ENCODE measurements around the gene IFNLR1. TPM values are rescaled to one million over a fixed set of nuclear protein-coding genes. Genes with fewer than 3 reads are reported as not detected.

Gene IFNLR1
- total and polyA plus RNA-seq, 9 of the 15 experiments (the other 6 are each of a cell fraction or from before 2014, with no cell fraction given): not detected

GRCh38 chr1:24228311-24228710, 41.2 kb upstream of the IFNLR1 start:
- no peak for TF ChIP-seq PHTF2 (CRISPR knock-in tag; IDR thresholded peaks at IDR 0.05)
- peak; percentile 66 for TF ChIP-seq CBX8 (IDR thresholded peaks at IDR 0.05; ENCODE audit: borderline replicate concordance, extremely low read depth, low read depth, low read length, poor library complexity, severe bottlenecking)
- TF ChIP-seq ZNF311 (CRISPR knock-in tag; IDR thresholded peaks at IDR 0.05): no peak
- H3K4me2 ChIP-seq (ENCODE audit: insufficient read depth, low read length): no peak overlapping the region
- H3K4me3 ChIP-seq: no peak overlapping the region
- H3K79me2 ChIP-seq (ENCODE audit: control insufficient read depth, insufficient read depth, low read length): no peaks in the 10 kb centered on the region
- H4K20me1 ChIP-seq (replicated peaks; ENCODE audit: control insufficient read depth, insufficient read depth, low read length): peaks cover 4% of the 10 kb centered on the region; the same call in 1 of the 2 replicates
- intact Hi-C loops (cut with micrococcal nuclease): no loop called here
- no peaks in the 10 kb centered on the region for H3K9me1 ChIP-seq (ENCODE audit: control insufficient read depth, insufficient read depth, low read length)
- no peak overlapping the region for H3K27ac ChIP-seq (ENCODE audit: extremely low read depth, low read depth, low read length)
- no peak overlapping the region for H3K9ac ChIP-seq (ENCODE audit: insufficient read depth in 1 of 2, low read depth in 2 of 2, low read length in 2 of 2)
- ChIA-PET POLR2A (interaction anchor here (0.7 to 1.0 kb wide), 2 partner anchors 11 to 84 kb away, joined by 3 to 4 read pairs; no protein-coding TSS in a partner anchor), CTCF (ENCODE audit: low intra/inter-chr PET ratio) (no interaction called here)
- FAIRE-seq: no peak
- DNase-seq (ENCODE audit: extremely low read depth in 1 of 4, low spot score in 3 of 4): no peak
- ATAC-seq: no peak
- BruUV-seq (replicated peaks): no TSS peak
- no peaks in the 10 kb centered on the region for H3K9me3 ChIP-seq (replicated peaks; ENCODE audit: control insufficient read depth, insufficient read depth, low read depth, low read length)
- no peaks in the 10 kb centered on the region for H3K4me1 ChIP-seq (replicated peaks in 1 of 2; ENCODE audit: control insufficient read depth in 2 of 2, insufficient read depth in 2 of 2, low read length in 2 of 2)
- H2AFZ ChIP-seq (ENCODE audit: low read depth, low read length): no peak overlapping the region
- 0% methylated on average over 4 of the region's 4 CpGs for WGBS (ENCODE audit: insufficient coverage, low coverage, missing lambda C conversion rate)
- in situ Hi-C loops (cut with MboI): no loop called here
- no peaks in the 10 kb centered on the region for H3K36me3 ChIP-seq (ENCODE audit: control insufficient read depth, insufficient read depth, low read length)
- peaks cover 45 to 51% of the 10 kb centered on the region in 2 experiments for H3K27me3 ChIP-seq (ENCODE audit: control insufficient read depth in 2 of 2, insufficient read depth in 2 of 2, low read length in 2 of 2)

- Histone ChIP-seq H3K36me3 (ENCODE audit: control insufficient read depth, insufficient read depth, low read length) (no peaks in the 10 kb centered on the region), H3K4me3 (no peak overlapping the region), H3K4me1 (replicated peaks in 1 of 2; ENCODE audit: control insufficient read depth in 2 of 2, insufficient read depth in 2 of 2, low read length in 2 of 2) (no peaks in the 10 kb centered on the region), H3K4me2 (ENCODE audit: insufficient read depth, low read length) (no peak overlapping the region), H3K9me1 (ENCODE audit: control insufficient read depth, insufficient read depth, low read length) (no peaks in the 10 kb centered on the region), H3K27me3 (ENCODE audit: control insufficient read depth in 2 of 2, insufficient read depth in 2 of 2, low read length in 2 of 2) (peaks cover 49 to 62% of the 10 kb centered on the region in 2 experiments), H3K79me2 (ENCODE audit: control insufficient read depth, insufficient read depth, low read length) (no peaks in the 10 kb centered on the region), H3K9me3 (replicated peaks; ENCODE audit: control insufficient read depth, insufficient read depth, low read depth, low read length) (no peaks in the 10 kb centered on the region), H3K27ac (ENCODE audit: extremely low read depth, low read depth, low read length) (no peak overlapping the region), H2AFZ (ENCODE audit: low read depth, low read length) (no peak overlapping the region), H3K9ac (ENCODE audit: insufficient read depth in 1 of 2, low read depth in 2 of 2, low read length in 2 of 2) (no peak overlapping the region), H4K20me1 (replicated peaks; ENCODE audit: control insufficient read depth, insufficient read depth, low read length) (peaks cover 4% of the 10 kb centered on the region; the same call in 1 of the 2 replicates)
- FAIRE-seq (no peak), ATAC-seq (no peak), DNase-seq (ENCODE audit: extremely low read depth in 1 of 4, low spot score in 3 of 4) (no peak)
- in situ Hi-C loops (cut with MboI): no loop called here
- CTCF ChIA-PET (ENCODE audit: low intra/inter-chr PET ratio): no interaction called here
- BruUV-seq (replicated peaks): no TSS peak
- POLR2A ChIA-PET: no interaction called here
- 7% methylated on average over 5 of the region's 5 CpGs for WGBS (ENCODE audit: insufficient coverage, low coverage, missing lambda C conversion rate)
- intact Hi-C loops (cut with micrococcal nuclease): no loop called here
- no peak for TF ChIP-seq RNF219 (CRISPR knock-in tag; IDR thresholded peaks at IDR 0.05)
- TF ChIP-seq NKRF (IDR thresholded peaks at IDR 0.05; ENCODE audit: borderline replicate concordance): no peak
- TF ChIP-seq PRPF4 (IDR thresholded peaks at IDR 0.05; ENCODE audit: insufficient read depth, low read depth, low read length, poor library complexity, severe bottlenecking): no peak
- TF ChIP-seq BMI1 (IDR thresholded peaks at IDR 0.05; ENCODE audit: low read length): no peak
- TF ChIP-seq ZNF740 (CRISPR knock-in tag; IDR thresholded peaks at IDR 0.05): no peak
- TF ChIP-seq ZNF740 (tag; IDR thresholded peaks at IDR 0.05): no peak
- TF ChIP-seq FOXA3 (CRISPR knock-in tag; conservative IDR thresholded peaks at IDR 0.05 in 1 of 2, IDR thresholded peaks at IDR 0.05 in 1 of 2): no peak
Measured at GRCh38 chr1:24226749-24227148, 39.7 kb upstream of the IFNLR1 start.

All from K562 (cell line).